HG03103 (cell line): ENCODE measurements around the gene ARHGAP23.

Experiments used
- ATAC-seq: cut with Tn5 transposase; IDR thresholded peaks from one replicate; pipeline ENCODE4 v1.9.1; 2021; ENCODE audit warnings: low read depth; ENCODE audit not compliant: unreplicated experiment

ARHGAP23 gene

DNA sequence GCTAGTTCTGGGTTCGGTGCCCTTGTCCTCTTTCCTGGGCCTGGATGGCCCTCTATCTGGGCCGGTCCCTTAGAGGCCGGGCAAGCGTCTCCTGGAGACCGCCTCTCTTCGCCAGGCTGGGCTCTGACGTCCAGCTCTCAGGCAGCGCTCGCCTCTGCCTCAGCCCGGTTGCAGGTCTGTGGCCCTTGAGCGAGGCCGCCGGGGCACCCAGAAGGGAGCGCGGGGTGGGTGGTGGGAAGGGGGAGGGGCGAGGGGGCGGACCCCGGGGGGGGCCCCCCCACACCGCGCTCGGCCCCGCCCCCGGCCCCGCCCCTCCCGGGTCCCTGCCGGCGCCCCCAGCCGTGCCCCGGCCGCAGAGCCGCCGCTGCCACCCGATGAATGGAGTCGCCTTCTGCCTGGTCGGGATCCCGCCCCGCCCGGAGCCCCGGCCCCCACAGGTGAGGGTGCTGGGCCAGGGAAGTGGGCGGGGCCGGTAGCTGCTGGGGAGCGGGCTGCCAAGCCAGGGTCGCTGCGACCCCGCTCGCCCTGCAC, at the start of gene ARHGAP23:
ARHGAP23 (plus strand) TSS at position 353 of the 531 bp plus-strand sequence; CDS start at position 375, 22 bp downstream.
- no peak for ATAC-seq

GRCh38 chr17:38379448-38379847, 48.8 kb upstream of the ARHGAP23 start:
- ATAC-seq, result no peak

DNA sequence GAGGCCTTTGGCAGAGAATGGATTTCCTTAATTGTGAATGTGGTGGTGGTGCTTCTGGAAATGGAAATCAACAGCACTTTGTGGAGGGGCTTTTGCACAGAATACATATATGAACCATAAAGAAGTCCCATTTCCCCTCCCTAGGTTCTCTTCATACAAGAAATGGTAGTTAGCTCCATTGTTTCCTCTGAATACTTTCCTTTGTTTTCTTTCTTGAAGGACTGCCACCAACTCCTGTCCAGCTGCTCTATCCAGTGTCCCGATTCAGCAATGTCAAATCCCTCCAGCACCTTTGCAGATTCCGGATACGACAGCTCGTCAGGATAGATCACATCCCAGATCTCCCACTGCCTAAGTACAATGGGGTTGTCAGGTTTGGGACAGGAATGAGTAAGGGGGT, 33.2 kb upstream of the ARHGAP23 start:
- ATAC-seq, result no peak

GRCh38 chr17:38397227-38397626, 31.0 kb upstream of the ARHGAP23 start:
- no peak for ATAC-seq

DNA sequence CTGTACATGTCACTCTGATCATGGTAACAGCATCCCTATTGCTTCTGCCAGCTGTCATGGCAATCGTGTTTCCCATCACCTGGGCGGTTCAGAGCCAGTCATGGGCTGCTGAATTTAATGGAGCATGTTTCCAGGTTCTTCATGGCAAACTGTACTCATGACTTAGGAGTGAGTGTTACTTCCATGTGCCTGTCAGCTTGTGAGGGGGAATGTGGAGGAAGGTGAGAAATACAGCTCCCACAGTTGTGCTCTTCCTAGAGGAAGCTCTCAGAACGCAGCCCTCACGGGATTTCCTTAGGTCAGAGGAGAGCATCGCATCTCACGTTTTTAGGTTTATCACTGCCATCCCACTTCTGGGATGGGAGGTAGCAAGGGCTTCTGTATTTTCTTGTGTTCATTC, 28.0 kb upstream of the ARHGAP23 start:
- ATAC-seq, result no peak

DNA sequence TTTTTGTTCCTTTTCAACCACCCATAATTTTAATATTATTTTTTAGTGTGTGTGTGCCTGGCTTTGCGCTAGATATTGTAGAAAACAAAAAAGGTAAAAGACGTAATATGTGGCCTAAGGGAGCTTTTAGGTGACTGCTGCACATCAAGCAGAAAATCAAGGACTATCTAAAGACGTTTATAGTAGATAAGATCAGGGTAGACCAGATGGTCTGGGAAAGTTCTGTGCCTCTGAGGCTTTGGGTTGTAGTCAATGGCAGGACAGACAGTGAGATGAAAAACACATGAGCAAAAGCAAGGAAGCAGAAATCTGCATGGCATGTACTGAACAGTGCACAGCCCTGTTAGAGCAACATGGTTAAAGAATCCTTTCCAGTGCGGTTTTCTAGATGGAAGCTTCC, 26.8 kb upstream of the ARHGAP23 start:
- ATAC-seq, result no peak

DNA sequence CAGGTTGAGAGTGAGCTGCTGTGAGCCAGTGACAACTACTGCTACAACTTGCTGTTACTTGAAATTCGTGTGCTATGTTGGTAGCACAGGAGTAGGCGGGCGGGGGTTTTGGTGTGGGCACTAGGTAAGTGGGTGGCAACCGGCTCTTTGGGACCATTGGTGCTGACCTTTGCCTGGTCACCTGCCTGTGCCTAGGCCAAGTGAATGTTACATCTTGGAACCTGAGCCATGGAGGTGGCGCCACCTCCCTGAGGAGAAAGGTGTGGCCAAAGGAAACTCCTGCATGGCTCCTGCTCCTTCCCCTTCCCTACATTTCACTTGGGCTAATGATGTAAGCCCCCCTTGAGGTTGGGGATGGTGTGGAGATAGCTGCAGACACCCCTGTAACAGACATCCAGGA, 25.4 kb upstream of the ARHGAP23 start:
- no peak for ATAC-seq

GRCh38 chr17:38403491-38403890, 24.8 kb upstream of the ARHGAP23 start:
- ATAC-seq, result no peak

DNA sequence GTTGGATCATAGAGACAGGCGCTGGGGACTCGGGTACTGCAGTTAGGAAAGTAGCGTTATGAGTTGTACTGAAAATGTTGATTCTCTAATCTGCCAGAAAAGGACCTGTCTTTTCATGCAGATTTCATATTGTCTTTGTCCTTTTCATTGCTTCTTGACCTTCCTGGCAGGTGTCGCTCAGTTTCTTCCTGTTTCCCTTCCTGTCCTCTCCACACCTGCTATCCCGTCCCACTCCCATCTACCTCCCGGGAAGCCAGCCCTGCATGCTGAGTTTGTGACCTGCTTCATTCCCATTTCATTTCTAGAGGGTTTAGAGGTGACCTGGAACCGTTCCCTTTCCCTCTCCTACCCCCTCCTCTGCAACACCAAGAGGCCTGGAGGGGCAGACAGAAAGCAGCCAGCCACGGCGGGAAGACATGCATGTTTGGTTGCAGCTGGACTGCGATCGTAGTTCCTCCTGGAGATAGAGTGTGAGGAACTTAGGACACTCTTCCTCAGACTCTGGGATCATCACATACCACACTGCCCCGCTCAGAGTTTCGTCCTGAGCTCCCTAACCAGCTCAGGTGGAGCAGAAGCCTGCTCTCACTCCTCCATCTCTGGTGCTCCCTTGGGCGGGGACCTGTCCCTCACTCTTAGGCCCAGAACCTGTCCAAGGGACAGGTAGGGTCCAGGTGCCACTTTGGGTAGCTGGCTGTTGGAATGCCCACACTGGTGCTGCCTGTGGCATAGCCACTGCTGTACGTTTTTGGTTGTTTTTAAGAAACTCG, 23.9 kb upstream of the ARHGAP23 start:
- ATAC-seq, result no peak

GRCh38 chr17:38405654-38406053, 22.6 kb upstream of the ARHGAP23 start:
- no peak for ATAC-seq

- no peak for ATAC-seq
These were observed 18.1 kb upstream of the ARHGAP23 start for GRCh38 chr17:38410201-38410600.

DNA sequence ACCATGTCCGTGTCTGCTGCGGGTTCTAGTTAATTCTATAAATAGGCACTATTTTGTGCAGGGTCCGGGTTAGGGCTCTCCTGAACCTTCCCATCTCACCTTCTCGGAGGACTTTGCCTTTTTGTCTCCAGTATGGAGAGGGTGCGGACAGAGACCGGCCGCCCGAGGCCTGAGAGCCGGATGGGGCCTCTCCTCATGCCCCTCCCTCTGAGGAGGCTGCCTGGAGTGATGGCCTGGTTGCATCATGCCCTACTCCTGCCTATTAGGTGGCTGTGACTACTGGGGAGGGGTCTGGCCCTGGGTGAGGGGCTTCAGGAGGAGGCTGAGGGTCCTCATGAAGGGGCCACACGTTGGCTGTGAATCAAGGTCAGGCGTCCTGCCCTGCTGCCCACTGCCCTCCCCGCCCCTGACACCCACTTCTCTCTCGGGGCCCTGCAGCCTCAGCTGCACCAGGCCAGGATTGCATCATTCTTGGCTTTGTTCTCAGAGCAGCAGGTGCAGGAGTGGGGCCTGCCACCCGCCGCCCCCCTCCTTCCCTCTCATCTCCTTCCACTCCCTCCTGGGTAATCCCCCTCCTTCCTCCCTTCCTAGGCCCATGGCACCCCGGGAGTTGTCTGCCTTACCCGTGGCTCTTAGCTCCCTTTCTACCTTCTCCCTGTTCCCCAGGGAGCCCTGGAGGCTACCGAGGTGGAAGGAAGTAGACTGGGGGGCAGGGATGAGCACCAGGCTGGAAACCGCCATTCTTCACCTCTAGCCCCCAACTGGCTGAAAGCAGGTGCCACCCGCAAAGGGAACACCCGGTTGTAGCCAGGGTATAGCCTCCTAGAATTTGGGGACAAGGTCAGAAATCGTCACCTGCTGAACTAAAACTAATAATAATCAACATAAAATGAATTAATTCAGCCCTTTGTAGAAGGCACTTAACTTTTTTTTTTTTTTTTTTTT, 12.7 kb upstream of the ARHGAP23 start:
- ATAC-seq, result no peak

DNA sequence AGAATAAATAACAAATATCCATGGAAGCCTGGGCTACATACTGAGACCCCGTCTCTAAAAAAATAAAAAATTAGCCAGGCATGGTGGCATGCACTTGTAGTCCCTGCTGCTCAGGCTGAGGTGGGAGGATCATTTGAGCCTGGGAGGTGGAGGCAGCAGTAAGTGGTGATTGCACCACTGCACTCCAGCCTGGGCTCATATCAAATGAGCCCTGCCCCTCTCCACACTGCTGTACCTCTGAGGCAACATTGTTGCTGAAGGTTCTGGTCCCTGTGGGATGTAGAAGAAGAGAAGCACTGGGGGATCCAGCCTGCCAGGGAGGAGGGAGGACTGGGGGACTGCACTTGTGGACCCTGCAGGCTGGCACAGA, 11.4 kb upstream of the ARHGAP23 start:
- ATAC-seq, result no peak

DNA sequence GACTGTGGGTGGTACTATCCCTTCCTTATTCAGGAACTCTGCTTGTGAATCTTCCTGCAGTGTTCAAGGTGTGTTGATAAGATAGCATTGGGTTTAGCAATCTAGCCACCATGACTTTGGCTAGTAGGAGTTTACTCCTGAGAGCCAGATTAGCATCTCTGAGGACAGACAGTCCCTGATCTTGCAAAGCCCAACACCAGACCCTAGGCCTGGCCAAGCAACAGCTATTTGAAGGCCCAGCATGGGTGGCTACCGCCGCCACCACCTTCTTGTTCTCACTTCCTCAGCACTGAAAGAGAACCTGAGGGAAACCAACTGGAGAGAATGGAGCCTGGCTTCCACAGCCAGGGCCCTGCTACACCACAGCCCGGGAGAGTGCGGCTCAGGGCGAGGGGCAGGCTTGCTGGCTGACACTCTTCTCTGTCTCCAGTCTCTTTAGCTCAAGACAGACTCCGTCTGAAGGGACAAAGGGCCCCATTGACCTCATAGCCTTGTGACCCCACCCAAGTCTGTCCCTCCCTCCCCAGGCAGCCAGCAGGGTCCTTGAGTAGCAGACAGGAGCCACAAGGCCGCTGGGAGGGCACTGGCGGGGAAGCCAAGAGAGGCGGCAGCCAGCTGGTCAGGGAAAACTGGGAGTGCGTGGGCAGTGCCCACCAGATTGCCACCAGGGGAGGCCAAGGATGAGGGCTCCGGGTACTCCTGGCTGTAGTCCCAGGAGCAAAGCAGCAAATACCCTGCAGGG, 10.9 kb upstream of the ARHGAP23 start:
- no peak for ATAC-seq

- ATAC-seq, result no peak
These were observed 10.1 kb upstream of the ARHGAP23 start for GRCh38 chr17:38418062-38418692.

DNA sequence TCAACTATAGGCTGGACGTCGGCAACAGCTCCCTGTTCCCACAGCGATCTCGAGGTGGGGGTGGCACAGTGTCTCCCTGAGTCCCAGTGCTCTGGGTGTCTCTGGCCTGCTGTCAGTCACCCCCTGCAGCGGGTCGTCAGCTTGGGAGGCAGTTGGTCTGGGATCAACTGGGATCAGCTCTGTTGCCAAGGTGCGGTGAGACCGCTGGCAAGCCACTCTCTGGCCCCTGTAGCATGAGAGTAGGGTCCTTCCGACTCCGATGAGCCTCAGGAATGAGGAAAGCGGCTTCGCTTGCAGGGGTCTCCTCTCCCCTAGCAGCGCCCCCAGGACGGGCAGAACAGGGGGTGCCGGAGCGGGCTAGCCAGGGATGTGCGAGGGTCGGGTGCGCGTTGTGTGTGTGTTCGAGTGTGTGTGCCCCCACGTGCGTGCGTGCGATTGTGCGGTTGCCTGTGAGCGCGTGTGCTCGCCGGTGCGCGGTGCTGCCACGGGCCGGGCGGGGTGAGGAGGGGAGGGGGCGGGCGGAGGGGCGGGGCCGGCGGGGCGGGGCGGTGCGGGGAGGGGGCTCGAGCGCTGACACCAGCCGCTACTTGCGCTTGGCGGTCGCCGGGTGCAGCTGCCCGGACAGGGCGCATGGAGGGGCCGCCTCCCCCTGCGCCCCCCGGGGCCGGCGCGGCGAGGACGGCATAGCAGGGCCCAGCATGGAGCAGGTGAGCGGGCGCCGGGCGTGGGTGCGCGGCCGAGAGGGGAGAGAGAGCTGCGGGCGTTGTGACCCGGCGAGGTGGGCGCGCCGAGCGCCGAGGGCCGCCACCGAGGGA, 9.4 kb upstream of the ARHGAP23 start:
- ATAC-seq, result no peak

- ATAC-seq, result no peak
These were observed 8.7 kb upstream of the ARHGAP23 start for GRCh38 chr17:38419508-38419981.

DNA sequence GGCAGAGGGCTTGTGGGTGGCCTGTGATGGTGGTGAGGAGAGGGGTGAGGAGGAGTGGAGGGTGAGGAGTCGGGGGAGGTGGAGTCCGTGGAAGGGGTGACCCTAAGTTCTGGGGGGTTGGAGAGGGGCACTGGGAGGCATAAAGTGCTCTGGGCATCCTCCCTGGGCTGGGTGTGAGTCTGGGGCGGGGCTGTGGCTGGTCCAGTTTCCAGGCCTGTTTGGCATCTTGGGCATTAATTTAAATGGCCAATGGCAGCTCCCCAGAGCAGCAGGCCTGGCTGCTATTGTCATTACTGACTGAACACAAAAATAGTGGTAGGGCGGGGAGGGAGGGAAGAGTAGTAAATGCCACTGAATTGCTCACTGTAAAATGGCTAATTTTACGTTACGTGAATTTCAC, 7.7 kb upstream of the ARHGAP23 start:
- ATAC-seq, result no peak

DNA sequence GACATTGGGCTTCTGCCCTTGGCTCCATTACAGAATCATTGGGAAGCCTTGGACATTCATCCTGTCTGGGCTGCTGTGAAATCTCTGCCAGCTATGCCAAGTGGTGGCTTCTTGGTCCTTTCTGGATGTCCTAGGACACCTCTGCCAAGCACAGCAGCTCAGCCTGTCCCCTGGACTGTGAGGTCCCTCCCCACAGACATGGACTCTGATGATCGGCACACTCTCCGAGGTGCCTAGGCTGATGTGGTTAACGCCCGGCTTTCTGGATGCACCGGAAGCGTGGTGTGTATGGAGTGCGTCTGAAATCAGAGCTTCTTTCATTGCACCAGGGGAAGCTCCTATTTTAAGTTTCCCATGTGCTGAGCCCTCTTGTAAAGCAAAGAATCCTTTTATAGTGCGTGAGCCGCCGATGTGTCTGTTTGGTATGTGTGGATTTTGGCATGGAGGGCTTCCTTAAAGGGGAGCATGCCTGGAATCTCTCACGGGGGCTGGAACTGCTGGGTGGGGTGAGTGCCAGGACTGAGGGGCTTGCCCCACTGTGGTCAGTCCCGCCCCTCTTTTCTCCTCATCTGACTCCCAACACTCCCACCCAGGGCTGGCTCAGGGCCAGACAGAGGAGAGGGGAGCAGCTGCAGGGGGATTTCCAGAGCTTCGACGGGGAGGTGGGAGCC, 7.0 kb upstream of the ARHGAP23 start:
- no peak for ATAC-seq
